Neuronal stem cell (in vitro differentiated cells): Measurements from ENCODE around the gene IL16.
"Not testable (repeated sequence)": the region's sequence is repeated elsewhere in the genome, so short reads cannot be mapped to it uniquely, and the experiment has no call there.

Experiments used
- DNase-seq: peaks from one replicate; pipeline ENCODE4 v3.0.0-alpha.2; 2013; ENCODE audit warnings: low spot score
- H2AFZ ChIP-seq: one replicate; pipeline ENCODE4 v1.6.1; 2013; ENCODE audit warnings: mild to moderate bottlenecking, low read length, inconsistent platforms
- H2AK5ac ChIP-seq: 2 replicates; pipeline ENCODE4 v1.6.1; 2013; ENCODE audit warnings: low read depth, mild to moderate bottlenecking, inconsistent platforms, low read length, moderate library complexity, mixed read lengths
- H2BK120ac ChIP-seq: 2 replicates; pipeline ENCODE4 v1.6.1; 2013; ENCODE audit warnings: low read depth, mild to moderate bottlenecking, inconsistent platforms, low read length, moderate library complexity, mixed read lengths
- H2BK12ac ChIP-seq: one replicate; pipeline ENCODE4 v1.6.1; 2013; ENCODE audit warnings: low read length, inconsistent platforms
- H2BK15ac ChIP-seq: 2 replicates; pipeline ENCODE4 v1.6.1; 2013; ENCODE audit warnings: mild to moderate bottlenecking, low read length, inconsistent platforms, mixed read lengths
- H2BK5ac ChIP-seq: one replicate; pipeline ENCODE4 v1.6.1; 2013; ENCODE audit warnings: inconsistent platforms, mild to moderate bottlenecking, low read length, moderate library complexity
- H3K14ac ChIP-seq: one replicate; pipeline ENCODE4 v1.6.1; 2013; ENCODE audit warnings: low read length, inconsistent platforms
- H3K18ac ChIP-seq: 2 replicates; pipeline ENCODE4 v1.6.1; 2013; ENCODE audit warnings: low read length, inconsistent platforms
- H3K23ac ChIP-seq: 2 replicates; pipeline ENCODE4 v1.6.1; 2013; ENCODE audit warnings: low read depth, mild to moderate bottlenecking, mixed read lengths, low read length, inconsistent platforms; ENCODE audit not compliant: poor library complexity
- H3K27ac ChIP-seq: replicated peaks from 3 replicates; pipeline ENCODE4 v1.5.1; 2013; ENCODE audit warnings: low read length, inconsistent platforms
- H3K27me3 ChIP-seq, 3 experiments: 2 replicates each; pipeline ENCODE4 v1.6.1; 2013; ENCODE audit warnings: low read length in 3 of 3, mild to moderate bottlenecking in 2 of 3, inconsistent platforms in 1 of 3, low read depth in 1 of 3, mixed read lengths in 1 of 3, moderate library complexity in 1 of 3; ENCODE audit not compliant: control insufficient read depth in 3 of 3, insufficient read depth in 3 of 3
- H3K36me3 ChIP-seq, 2 donors: replicated peaks in 1 of 2; 2 replicates each; pipeline ENCODE4 v1.6.1; 2013; ENCODE audit warnings: low read length in 2 of 2; ENCODE audit not compliant: control insufficient read depth in 2 of 2, insufficient read depth in 2 of 2
- H3K4ac ChIP-seq: 2 replicates; pipeline ENCODE4 v1.6.1; 2013; ENCODE audit warnings: inconsistent platforms, mild to moderate bottlenecking, low read length, moderate library complexity
- H3K4me1 ChIP-seq, 2 donors: 1 replicate in 1 of 2; 2 replicates in 1 of 2; pipeline ENCODE4 v1.6.1; 2013; ENCODE audit warnings: low read length in 2 of 2, low read depth in 1 of 2; ENCODE audit not compliant: control insufficient read depth in 2 of 2, insufficient read depth in 1 of 2
- H3K4me2 ChIP-seq: one replicate; pipeline ENCODE4 v1.6.1; 2013; ENCODE audit warnings: mild to moderate bottlenecking, low read length, inconsistent platforms; ENCODE audit not compliant: insufficient read depth, poor library complexity, severe bottlenecking
- H3K4me3 ChIP-seq, 2 donors: 2 replicates each; pipeline ENCODE4 v1.5.1; 2013; ENCODE audit warnings: low read length in 2 of 2, mild to moderate bottlenecking in 2 of 2, inconsistent platforms in 1 of 2, moderate library complexity in 1 of 2
- H3K79me1 ChIP-seq: one replicate; pipeline ENCODE4 v1.6.1; 2013; ENCODE audit warnings: low read depth, mild to moderate bottlenecking, inconsistent platforms, low read length, moderate library complexity
- H3K9ac ChIP-seq: one replicate; pipeline ENCODE4 v1.6.1; 2013; ENCODE audit warnings: mild to moderate bottlenecking, low read depth, low read length, inconsistent platforms; ENCODE audit not compliant: poor library complexity
- H3K9me3 ChIP-seq, 2 donors: replicated peaks in 1 of 2; 2 replicates each; pipeline versions ENCODE3 to v1.6.1; 2013; ENCODE audit warnings: low read length in 2 of 2, mild to moderate bottlenecking in 2 of 2, inconsistent platforms in 1 of 2, low read depth in 1 of 2, mixed read lengths in 1 of 2, moderate library complexity in 1 of 2; ENCODE audit not compliant: control insufficient read depth in 2 of 2, insufficient read depth in 1 of 2
- H4K8ac ChIP-seq: one replicate; pipeline ENCODE4 v1.6.1; 2013; ENCODE audit warnings: low read depth, mild to moderate bottlenecking, inconsistent platforms, low read length, moderate library complexity
- H4K91ac ChIP-seq: one replicate; pipeline ENCODE4 v1.6.1; 2013; ENCODE audit warnings: low read length, low read depth, mild to moderate bottlenecking, inconsistent platforms; ENCODE audit not compliant: poor library complexity
- WGBS, 2 donors: extraction: QIAGEN DNeasy Blood & Tissue Kit; methylation state at CpG; one replicate each; pipeline ENCODE4 v1.1.7; 2013; ENCODE audit warnings: missing lambda C conversion rate in 2 of 2, mixed read lengths in 1 of 2; ENCODE audit not compliant: insufficient read length in 2 of 2, insufficient replicate concordance in 1 of 2; ENCODE audit errors: extremely low coverage in 2 of 2; 5-methylcytosine and 5-hydroxymethylcytosine counted together

IL16 gene

DNA sequence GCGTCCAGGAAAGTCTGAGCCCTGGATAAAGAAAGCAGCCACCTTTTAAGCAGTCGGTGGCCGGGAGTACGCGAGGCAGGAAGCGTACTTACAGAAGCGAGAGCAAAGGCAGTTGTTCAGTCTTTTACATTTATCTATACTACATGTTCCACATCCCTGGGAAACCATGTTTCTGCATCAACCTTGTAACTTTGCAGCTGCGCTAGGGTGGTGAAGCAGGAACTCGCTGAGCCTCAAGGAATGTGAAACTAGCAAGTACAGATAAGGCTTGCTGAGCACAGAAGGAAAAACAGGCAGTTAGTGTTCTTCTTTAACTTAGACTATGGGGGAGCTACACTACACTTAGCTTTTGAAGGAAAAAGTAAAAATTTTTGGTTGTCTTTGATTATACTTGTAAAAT is 134.5 kb downstream of the IL16 start:
- H3K4me3 ChIP-seq, H3K27me3 ChIP-seq: not testable (repeated sequence)

DNA sequence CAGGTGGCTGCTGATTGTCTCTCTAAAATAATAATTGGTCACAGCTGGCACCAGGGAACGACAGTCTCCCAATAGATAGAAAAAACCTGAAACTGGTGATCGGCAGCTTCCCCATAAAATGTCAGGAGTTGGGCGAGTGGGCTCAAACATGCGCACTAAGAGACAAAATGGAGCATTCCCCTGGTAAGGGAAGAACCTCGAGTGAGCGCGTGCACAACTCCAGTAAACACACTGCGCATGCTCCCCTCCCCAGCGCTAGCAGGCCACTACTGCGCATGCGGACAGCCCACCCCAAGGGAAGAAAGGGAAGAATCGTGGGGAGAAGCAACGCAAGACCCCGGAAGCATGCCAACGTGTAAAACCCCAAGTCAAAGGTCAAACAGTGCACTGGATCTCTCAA is 134.9 kb downstream of the IL16 start:
- Histone ChIP-seq H2BK12ac (no peak overlapping the region), H3K36me3 (no peaks in the 10 kb centered on the region), H2BK5ac (no peak overlapping the region), H2BK15ac (no peak overlapping the region), H3K4me2 (no peak overlapping the region), H3K23ac (no peak overlapping the region), H3K4me1 (peaks cover 0 to 2% of the 10 kb centered on the region in 2 donors), H3K79me1 (no peaks in the 10 kb centered on the region), H4K91ac (no peak overlapping the region), H3K4ac (no peak overlapping the region), H2AFZ (no peak overlapping the region), H3K27ac (no peak overlapping the region), H3K9me3 (no peaks in the 10 kb centered on the region), H4K8ac (no peak overlapping the region), H3K27me3 (peaks cover 0 to 10% (median 0%) of the 10 kb centered on the region in 3 experiments), H3K4me3 (no peak overlapping the region), H2BK120ac (no peak overlapping the region), H2AK5ac (no peak overlapping the region), H3K9ac (no peak overlapping the region), H3K18ac (no peak overlapping the region), H3K14ac (no peak overlapping the region)
- DNase-seq, result no peak
- no CpG with 5 or more reads among the region's 15 CpGs for WGBS, 2 donors

More for the DNA sequence above, 134.5 kb downstream of the IL16 start:
- not testable (repeated sequence) for H3K4ac ChIP-seq, H3K18ac ChIP-seq, H3K4me1 ChIP-seq, H4K8ac ChIP-seq, H3K27ac ChIP-seq, H2BK5ac ChIP-seq, H3K14ac ChIP-seq, H2AK5ac ChIP-seq, H2AFZ ChIP-seq, H3K9me3 ChIP-seq, H4K91ac ChIP-seq, H3K4me2 ChIP-seq, H3K79me1 ChIP-seq, DNase-seq, H3K36me3 ChIP-seq, H2BK12ac ChIP-seq, H3K9ac ChIP-seq, H2BK120ac ChIP-seq, H2BK15ac ChIP-seq, H3K23ac ChIP-seq
- WGBS, 2 donors, result no CpG with 5 or more reads among the region's 9 CpGs

DNA sequence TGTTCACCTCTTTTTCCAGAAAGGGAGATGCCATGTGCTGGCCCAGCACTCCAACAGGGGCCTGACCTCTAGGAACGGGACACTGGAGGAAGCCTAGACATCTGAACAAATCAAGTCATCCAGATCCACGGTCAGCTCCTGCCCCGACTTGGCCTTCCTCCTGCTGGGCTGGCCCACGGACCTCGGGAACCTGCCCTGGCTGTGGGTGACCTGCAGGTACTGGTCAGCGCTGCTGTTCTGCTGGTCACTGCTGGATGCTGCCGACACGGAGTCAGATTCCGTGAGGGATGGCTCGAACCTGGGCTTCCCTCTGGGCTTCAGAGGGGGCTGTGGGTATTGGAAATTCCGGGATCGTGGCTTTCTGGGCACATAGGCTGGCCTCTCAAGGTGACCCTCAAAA is 135.6 kb downstream of the IL16 start:
- H3K27me3 ChIP-seq, result peaks cover 0 to 10% (median 0%) of the 10 kb centered on the region in 3 experiments
- H3K4ac ChIP-seq, result no peak overlapping the region
- no peak overlapping the region for H2AFZ ChIP-seq
- no peak overlapping the region for H3K4me2 ChIP-seq
- no peak overlapping the region for H3K27ac ChIP-seq
- H2BK12ac ChIP-seq, result no peak overlapping the region
- no peak for DNase-seq
- peak overlapping the region; percentile 78 for H2AK5ac ChIP-seq
- no peak overlapping the region for H3K9ac ChIP-seq
- H2BK120ac ChIP-seq, result no peak overlapping the region
- H4K8ac ChIP-seq, result no peak overlapping the region
- no peak overlapping the region for H3K18ac ChIP-seq
- WGBS, 2 donors, result no CpG with 5 or more reads among the region's 12 CpGs
- H3K4me1 ChIP-seq, result peaks cover 0 to 2% of the 10 kb centered on the region in 2 donors
- peak overlapping the region; percentile 92 for H3K14ac ChIP-seq
- H3K9me3 ChIP-seq, result no peaks in the 10 kb centered on the region
- H3K23ac ChIP-seq, result no peak overlapping the region
- H2BK5ac ChIP-seq, result no peak overlapping the region
- no peaks in the 10 kb centered on the region for H3K79me1 ChIP-seq
- no peak overlapping the region for H3K4me3 ChIP-seq
- no peak overlapping the region for H2BK15ac ChIP-seq
- no peak overlapping the region for H4K91ac ChIP-seq
- no peaks in the 10 kb centered on the region for H3K36me3 ChIP-seq

DNA sequence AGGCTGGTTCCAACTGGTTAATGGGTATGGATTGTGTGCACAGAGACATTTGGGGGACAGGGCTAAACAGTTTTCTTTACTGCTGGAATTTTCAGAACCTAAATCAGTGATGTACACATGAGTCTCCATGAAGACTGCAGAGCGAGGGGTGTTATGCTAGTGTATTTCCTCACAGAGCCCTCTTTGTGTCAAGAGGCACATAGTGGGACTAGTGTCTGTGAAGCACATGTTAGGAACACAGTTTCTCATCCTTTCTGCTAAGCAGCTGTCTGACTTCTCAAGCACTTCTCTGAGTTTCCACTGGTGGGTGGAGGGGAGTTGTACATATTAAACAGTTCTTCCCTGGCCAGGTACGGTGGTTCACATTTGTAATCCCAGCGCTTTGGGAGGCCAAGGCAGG is 136.7 kb downstream of the IL16 start:
- DNase-seq, result no peak
- no peak overlapping the region for H3K23ac ChIP-seq
- H3K14ac ChIP-seq, result no peak overlapping the region
- no peak overlapping the region for H2BK15ac ChIP-seq
- H3K4me1 ChIP-seq, result peaks cover 0 to 2% of the 10 kb centered on the region in 2 donors
- no peaks in the 10 kb centered on the region for H3K9me3 ChIP-seq
- WGBS, 2 donors, result no CpG with 5 or more reads among the region's 3 CpGs
- H3K18ac ChIP-seq, result no peak overlapping the region
- no peak overlapping the region for H2BK12ac ChIP-seq
- H2AFZ ChIP-seq, result no peak overlapping the region
- no peak overlapping the region for H3K4me2 ChIP-seq
- H4K91ac ChIP-seq, result no peak overlapping the region
- no peak overlapping the region for H2BK120ac ChIP-seq
- H2AK5ac ChIP-seq, result no peak overlapping the region
- peaks cover 0 to 10% (median 0%) of the 10 kb centered on the region in 3 experiments for H3K27me3 ChIP-seq
- H3K27ac ChIP-seq, result no peak overlapping the region
- no peak overlapping the region for H3K4ac ChIP-seq
- H2BK5ac ChIP-seq, result no peak overlapping the region
- H4K8ac ChIP-seq, result no peak overlapping the region
- H3K79me1 ChIP-seq, result no peaks in the 10 kb centered on the region
- no peak overlapping the region for H3K9ac ChIP-seq
- no peak overlapping the region for H3K4me3 ChIP-seq
- no peaks in the 10 kb centered on the region for H3K36me3 ChIP-seq
